Stimulated activated CD4-positive, alpha-beta T cell treated with anti-CD3 and anti-CD28 coated beads, TNF-alpha, amount 100 ng/mL, for 4 hours (primary cell): ENCODE results near the gene MAP2K2.

ENCODE experiments used
- DNase-seq, 3 experiments: peaks; one replicate each; pipeline ENCODE4 v3.0.0-alpha.2; 2020; ENCODE audit warnings: low read depth in 3 of 3

Gene MAP2K2

DNA sequence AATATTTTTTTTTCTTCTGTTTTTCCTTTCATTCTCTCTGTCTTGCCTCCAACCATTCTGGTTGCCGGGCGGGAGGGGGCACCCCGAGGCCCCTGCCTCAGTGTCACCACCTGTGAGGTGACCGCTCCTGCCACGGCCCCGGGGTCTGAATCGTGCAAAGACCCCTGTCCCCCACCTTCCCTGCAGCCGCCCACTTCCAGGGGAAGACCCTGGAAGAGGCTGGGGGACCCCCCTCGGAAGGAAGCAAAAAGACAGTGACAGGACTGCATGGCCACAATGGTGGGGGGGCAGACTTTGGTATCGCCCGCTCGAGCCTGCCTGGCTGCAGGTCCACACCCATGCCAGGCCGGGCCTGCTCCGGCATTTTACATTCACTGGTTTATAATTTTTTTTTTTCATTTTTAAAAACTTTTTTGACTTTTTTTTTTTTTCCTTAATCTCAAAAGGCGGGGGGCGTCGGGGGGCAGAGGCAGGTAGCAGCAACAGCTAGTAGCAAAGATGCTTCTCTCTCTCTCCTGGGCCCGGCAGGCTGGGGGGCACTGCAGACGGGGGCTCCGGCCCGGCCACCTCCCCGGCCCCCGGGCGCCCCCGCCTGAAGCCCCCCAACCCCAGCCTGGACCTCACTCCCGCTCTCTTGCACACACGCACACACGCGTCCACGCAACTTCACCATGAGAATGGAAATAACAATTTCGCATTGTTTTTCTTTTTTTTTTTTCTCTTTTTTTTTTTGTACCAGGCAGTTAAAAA, 79.8 kb downstream of the MAP2K2 start:
- DNase-seq = no peak

DNA sequence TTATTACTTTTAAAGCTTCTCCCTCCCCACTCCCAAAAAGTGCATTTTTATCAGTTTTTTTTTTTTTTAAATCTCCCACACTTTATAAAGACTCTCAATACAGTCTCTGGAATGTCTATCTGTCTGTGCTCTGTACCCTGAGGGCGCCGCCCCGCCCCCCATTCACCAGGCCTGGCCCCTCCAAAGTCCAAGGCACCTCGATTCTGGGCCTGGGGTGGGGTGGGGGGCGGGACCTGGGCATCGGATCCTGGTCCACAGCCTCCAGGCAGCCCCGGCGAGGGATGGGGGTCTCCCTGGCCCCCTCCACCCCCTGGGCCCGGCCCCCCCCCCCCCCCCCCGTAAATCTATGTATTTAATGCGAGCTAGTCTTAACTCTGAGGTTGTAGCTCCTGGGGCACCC, 80.5 kb downstream of the MAP2K2 start:
- no peak for DNase-seq

DNA sequence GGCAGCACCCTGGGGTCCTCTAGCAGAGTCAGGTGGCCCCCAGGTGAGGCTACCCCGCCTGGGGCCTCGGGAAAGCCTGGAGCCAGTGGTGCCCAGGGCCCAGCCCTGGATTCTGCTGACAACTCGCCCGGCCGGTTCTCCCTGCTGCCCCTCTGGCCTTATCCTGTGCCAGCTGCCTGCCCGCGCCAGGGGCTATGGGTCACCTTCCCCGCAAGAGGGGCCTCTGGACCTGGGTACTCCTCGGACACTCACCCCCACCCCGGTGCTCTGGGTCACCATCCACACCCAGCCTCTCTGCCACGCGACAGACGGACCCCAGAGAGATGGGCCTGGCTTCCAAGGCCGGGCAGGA, 81.2 kb downstream of the MAP2K2 start:
- no peak for DNase-seq

DNA sequence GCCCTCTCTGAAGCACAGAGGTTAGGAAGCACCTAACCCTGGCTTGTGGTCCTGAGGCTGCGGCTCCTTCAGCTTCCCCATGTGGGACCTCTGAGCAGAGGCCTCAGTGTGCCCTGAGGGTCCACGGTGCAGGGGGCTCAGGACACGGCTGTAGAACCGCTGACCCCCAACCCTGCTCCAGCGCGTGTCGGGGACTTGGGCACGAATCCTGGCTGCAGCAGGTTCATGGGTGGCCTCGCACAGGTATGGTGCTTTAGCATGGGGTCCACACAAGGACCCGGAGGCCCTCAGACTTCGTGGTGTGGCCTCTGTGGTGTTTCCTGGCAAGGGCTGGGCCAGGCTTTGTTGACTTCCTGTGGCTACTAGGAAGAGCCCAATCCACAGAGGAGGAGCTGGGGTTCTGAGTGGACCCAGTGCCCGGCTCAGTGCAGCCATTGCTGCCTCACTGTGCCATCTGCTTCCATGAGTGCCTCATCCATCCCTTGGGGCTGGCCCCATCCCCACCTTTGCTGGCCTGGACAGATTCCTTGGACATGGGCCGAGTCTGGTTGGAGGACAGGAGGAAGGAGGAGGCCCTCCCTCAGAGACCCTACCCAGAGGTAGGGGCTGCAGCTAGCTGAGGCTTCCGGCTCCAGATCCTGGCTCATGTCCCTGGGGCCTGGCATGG, 81.7 kb downstream of the MAP2K2 start:
- no peak for DNase-seq
